GM12878 (cell line): ENCODE results near the gene UBE2G2. TPM values are rescaled to one million over a fixed set of nuclear protein-coding genes. Genes with fewer than 3 reads are reported as not detected.

Experiments
- ATAC-seq: fragments of 200-7000 bp; cut with Tn5 transposase; 3 replicates; pipeline ENCODE4 v1.9.1; 2020; ENCODE audit warnings: mild to moderate bottlenecking, moderate library complexity
- BruUV-seq: library from RNA; stranded (reverse); fragments of 400-500 nt; replicated peaks from 2 replicates; lab custom pipeline; 2021; lab: Mats Ljungman, UMichigan
- CTCF ChIA-PET: fragments of 300-600 bp; sonication (Branson Sonifier 250); formaldehyde crosslinking; extraction: SDS; loops from one replicate; lab custom pipeline; 2021; ENCODE audit warnings: inconsistent platforms; lab: Yijun Ruan, JAX
- POLR2A ChIA-PET: fragments of 350-600 bp; formaldehyde crosslinking; extraction: SDS; loops from one replicate; lab custom pipeline; 2021; ENCODE audit warnings: inconsistent platforms; lab: Charles Lee
- RAD21 ChIA-PET: fragments of 300-600 bp; sonication (Branson Sonifier 250); formaldehyde crosslinking; loops from one replicate; lab custom pipeline; 2023; ENCODE audit warnings: antibody characterized with exemption; ENCODE audit not compliant: unreplicated experiment; lab: Charles Lee
- SMC1A ChIA-PET: fragments of 300-600 bp; sonication (Branson Sonifier 250); formaldehyde crosslinking; loops from one replicate; lab custom pipeline; 2023; ENCODE audit not compliant: unreplicated experiment, uncharacterized antibody; lab: Charles Lee
- DNase-seq: peaks from one replicate; pipeline ENCODE4 v3.0.0-alpha.2; 2011; ENCODE audit warnings: low read depth, low spot score
- FAIRE-seq: peaks from 3 replicates; lab custom pipeline; 2011; peaks lifted over from hg19 to GRCh38; lab: Jason Lieb, UNC
- H2AFZ ChIP-seq: 2 replicates; pipeline ENCODE4 v1.6.0; 2011; ENCODE audit warnings: low read depth, low read length, control low read depth; ENCODE audit not compliant: control insufficient read depth
- H3K27ac ChIP-seq: 2 replicates; pipeline ENCODE4 v1.5.1; 2011; ENCODE audit warnings: control low read depth; ENCODE audit not compliant: control insufficient read depth, insufficient read depth
- H3K27me3 ChIP-seq, 2 experiments: replicated peaks in 1 of 2; 2 replicates each; pipeline versions ENCODE4 v1.6.0 to v1.6.1; 2011; ENCODE audit warnings: low read length in 1 of 2; ENCODE audit not compliant: control insufficient read depth in 2 of 2, insufficient read depth in 2 of 2
- H3K36me3 ChIP-seq, 2 experiments: 2 replicates each; pipeline ENCODE4 v1.5.1; 2011; ENCODE audit warnings: low read length in 1 of 2; ENCODE audit not compliant: control insufficient read depth in 2 of 2, insufficient read depth in 2 of 2
- H3K4me1 ChIP-seq: 2 replicates; pipeline ENCODE4 v1.6.1; 2011; ENCODE audit warnings: mild to moderate bottlenecking, low read length, moderate library complexity, mixed read lengths; ENCODE audit not compliant: control insufficient read depth, insufficient read depth
- H3K4me2 ChIP-seq: 2 replicates; pipeline ENCODE4 v1.6.0; 2011; ENCODE audit warnings: control low read depth; ENCODE audit not compliant: control insufficient read depth, insufficient read depth
- H3K4me3 ChIP-seq: fragments of 200-600 bp; sonication (generic); 2 replicates; pipeline ENCODE4 v1.5.1; 2016
- H3K79me2 ChIP-seq: 2 replicates; pipeline ENCODE4 v1.6.0; 2011; ENCODE audit warnings: low read length; ENCODE audit not compliant: control insufficient read depth, insufficient read depth
- H3K9ac ChIP-seq: 2 replicates; pipeline ENCODE4 v1.8.0; 2011; ENCODE audit warnings: low read length, control low read depth, mixed read lengths; ENCODE audit not compliant: control insufficient read depth, insufficient read depth
- H3K9me3 ChIP-seq: replicated peaks from 3 replicates; pipeline ENCODE4 v1.5.1; 2011; ENCODE audit warnings: mild to moderate bottlenecking, low read length; ENCODE audit not compliant: control insufficient read depth, insufficient read depth
- H4K20me1 ChIP-seq: 2 replicates; pipeline ENCODE4 v1.6.0; 2011; ENCODE audit not compliant: control insufficient read depth, insufficient read depth
- KDM1A ChIP-seq: fragments of 200-600 bp; sonication (generic); IDR thresholded peaks from 2 replicates; pipeline ENCODE4 v1.6.1; 2016; ENCODE audit warnings: borderline replicate concordance
- STAT3 ChIP-seq: IDR thresholded peaks from 2 replicates; pipeline ENCODE4 v1.6.1; 2011; ENCODE audit warnings: low read depth, low read length, improper control_type of control experiment
- TARDBP ChIP-seq: IDR thresholded peaks from 2 replicates; pipeline ENCODE4 v1.6.1; 2016; ENCODE audit warnings: borderline replicate concordance
- WGBS: methylation state at CpG from one replicate; pipeline ENCODE4 v1.1.6; 2016; ENCODE audit warnings: low lambda C conversion rate; ENCODE audit not compliant: insufficient replicate concordance, insufficient coverage; ENCODE audit errors: missing lambda C conversion rate; 5-methylcytosine and 5-hydroxymethylcytosine counted together
- in situ Hi-C: fragments of 300-500 bp; cut with MboI; formaldehyde crosslinking; loops from 9 replicates; pipeline ENCODE4 v1.14.3; 2018; ENCODE audit warnings: mixed read lengths
- intact Hi-C: fragments of 100-400 bp; cut with micrococcal nuclease; formaldehyde crosslinking; loops from one replicate; pipeline ENCODE4 v1.14.2; 2022; ENCODE audit not compliant: unreplicated experiment
- polyA plus RNA-seq, 11 experiments: library from polyadenylated mRNA; depleted of rRNA in 4 of 11; unstranded in 6 of 11; stranded (reverse) in 5 of 11; fragments of >200 nt; fragmentation: Nextera tagmentation in 4 of 11; fragmentation: Illumina TruSeq in 1 of 11; extraction: Ambion mirVana in 4 of 11; extraction: Trizol in 1 of 11; gene quantifications; 1 replicate in 1 of 11; 2 replicates in 10 of 11; pipeline versions ENCODE4 v1.2.1 to v1.2.3, GENCODE V29; 2011 to 2016; ENCODE audit warnings: inconsistent platforms in 2 of 11, missing spikeins in 2 of 11, low read depth in 1 of 11
- total RNA-seq, 4 experiments: library from RNA; depleted of rRNA in 3 of 4; stranded (reverse); fragments of >200 nt in 3 of 4; fragmentation: Illumina TruSeq in 1 of 4; extraction: Trizol in 1 of 4; gene quantifications; 2 replicates each; pipeline versions ENCODE4 v1.2.1 to v1.2.3, GENCODE V29; 2013 to 2021
- TF ChIP-seq, protein P1 (sequence below): fragments of 450-650 bp; IDR thresholded peaks from 2 replicates; pipeline ENCODE4 v1.6.1; 2016; ENCODE audit warnings: mild to moderate bottlenecking

UBE2G2 gene
- total and polyA plus RNA-seq, 10 of the 15 experiments (the other 5 are each of a cell fraction or from before 2014, with no cell fraction given) = 27.0 to 139 (median 75.9) TPM

DNA sequence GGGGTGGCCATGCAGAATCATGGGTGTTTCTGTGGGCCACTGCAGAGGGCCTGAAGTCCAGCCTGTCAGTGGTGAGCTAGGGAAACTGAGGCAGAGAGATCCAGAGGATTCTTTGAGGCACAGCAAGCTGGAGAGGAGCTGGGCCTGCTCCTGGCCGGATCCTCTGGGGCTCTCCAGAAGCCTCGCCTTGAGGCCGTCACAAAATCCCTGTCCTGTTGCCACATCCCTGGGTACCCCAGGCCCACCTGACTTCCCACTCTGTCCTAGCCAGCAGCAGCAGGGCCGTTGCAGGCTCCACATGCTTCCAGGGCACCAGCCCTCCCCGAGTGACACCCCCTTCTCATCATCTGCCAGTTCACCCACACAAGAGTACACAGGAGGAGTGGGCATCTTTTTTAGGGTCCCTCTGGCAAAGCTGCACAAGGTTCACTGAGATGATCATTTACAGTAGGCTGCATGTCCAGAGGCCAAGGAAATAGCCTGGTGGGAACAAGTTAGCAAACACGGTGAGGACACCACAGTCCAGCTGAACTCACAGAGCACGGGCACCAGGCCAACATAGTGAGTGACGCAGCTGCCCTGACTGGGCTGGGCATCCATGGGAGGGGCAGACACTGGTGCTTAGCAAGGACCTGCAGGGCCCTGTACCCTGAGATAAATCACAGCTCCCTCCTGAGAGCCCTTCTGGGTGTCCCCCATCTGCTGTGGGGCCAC lies 65.2 kb downstream of the UBE2G2 start:
- H2AFZ ChIP-seq = no peak overlapping the region
- H3K9me3 ChIP-seq = no peaks in the 10 kb centered on the region
- ATAC-seq (no peak), DNase-seq (no peak), FAIRE-seq (no peak)
- ChIA-PET RAD21 (no interaction called here), POLR2A (no interaction called here), CTCF (no interaction called here), SMC1A (no interaction called here)
- no peaks in the 10 kb centered on the region for H4K20me1 ChIP-seq
- H3K27ac ChIP-seq = no peak overlapping the region
- no peaks in the 10 kb centered on the region; a peak in 1 of 4 replicates for H3K27me3 ChIP-seq
- in situ Hi-C loops = no loop called here
- 43% methylated on average over 8 of the region's 8 CpGs for WGBS
- no peak overlapping the region for H3K9ac ChIP-seq
- intact Hi-C loops = no loop called here
- H3K36me3 ChIP-seq = no peaks in the 10 kb centered on the region
- H3K4me2 ChIP-seq = no peak overlapping the region
- no TSS peak for BruUV-seq
- no peaks in the 10 kb centered on the region for H3K79me2 ChIP-seq
- TF ChIP-seq STAT3 = no peak
- H3K4me1 ChIP-seq = no peaks in the 10 kb centered on the region
- no peak overlapping the region for H3K4me3 ChIP-seq

DNA sequence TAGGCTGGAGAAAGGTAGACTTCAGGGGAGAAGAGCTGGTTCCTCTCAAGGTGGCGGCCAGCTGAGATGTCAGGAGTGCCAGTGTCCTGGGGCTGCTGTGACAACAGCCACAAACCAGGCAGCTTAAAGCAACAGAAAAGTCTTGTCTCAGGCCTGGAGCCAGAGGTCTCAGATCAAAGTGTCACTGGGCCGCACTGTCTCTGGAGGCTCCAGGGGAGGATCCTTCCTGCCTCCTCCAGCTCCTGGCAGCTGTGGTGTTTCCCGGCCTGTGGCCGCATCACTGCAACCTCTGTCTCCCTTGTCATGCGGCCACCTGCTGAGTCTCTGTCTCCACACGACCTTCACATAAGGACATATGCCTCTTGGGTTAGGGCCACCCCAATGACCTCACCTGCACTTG lies 65.8 kb downstream of the UBE2G2 start:
- ChIA-PET POLR2A (no interaction called here), CTCF (no interaction called here), SMC1A (no interaction called here), RAD21 (no interaction called here)
- ATAC-seq (no peak), DNase-seq (no peak), FAIRE-seq (no peak)
- TF ChIP-seq, protein P1, sequence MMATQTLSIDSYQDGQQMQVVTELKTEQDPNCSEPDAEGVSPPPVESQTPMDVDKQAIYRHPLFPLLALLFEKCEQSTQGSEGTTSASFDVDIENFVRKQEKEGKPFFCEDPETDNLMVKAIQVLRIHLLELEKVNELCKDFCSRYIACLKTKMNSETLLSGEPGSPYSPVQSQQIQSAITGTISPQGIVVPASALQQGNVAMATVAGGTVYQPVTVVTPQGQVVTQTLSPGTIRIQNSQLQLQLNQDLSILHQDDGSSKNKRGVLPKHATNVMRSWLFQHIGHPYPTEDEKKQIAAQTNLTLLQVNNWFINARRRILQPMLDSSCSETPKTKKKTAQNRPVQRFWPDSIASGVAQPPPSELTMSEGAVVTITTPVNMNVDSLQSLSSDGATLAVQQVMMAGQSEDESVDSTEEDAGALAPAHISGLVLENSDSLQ = no peak
- TF ChIP-seq TARDBP = no peak
- TF ChIP-seq KDM1A = no peak
- H3K4me2 ChIP-seq = no peak overlapping the region
- no TSS peak for BruUV-seq
- no peak overlapping the region for H3K4me3 ChIP-seq
- no peak overlapping the region for H3K27ac ChIP-seq
- 38% methylated on average over 3 of the region's 6 CpGs for WGBS
- H3K79me2 ChIP-seq = no peaks in the 10 kb centered on the region
- intact Hi-C loops = no loop called here
- no peak overlapping the region for H3K9ac ChIP-seq
- no peaks in the 10 kb centered on the region for H4K20me1 ChIP-seq
- no peak overlapping the region for H2AFZ ChIP-seq
- no peaks in the 10 kb centered on the region; a peak in 1 of 4 replicates for H3K27me3 ChIP-seq
- H3K36me3 ChIP-seq = no peaks in the 10 kb centered on the region
- no peaks in the 10 kb centered on the region for H3K4me1 ChIP-seq
- in situ Hi-C loops = no loop called here
- no peaks in the 10 kb centered on the region for H3K9me3 ChIP-seq
